CD14-positive monocyte (primary cell): ENCODE data around the gene ZNF850. TPM values are rescaled to one million over a fixed set of nuclear protein-coding genes. Genes with fewer than 3 reads are reported as not detected.
A peak's percentile ranks its signal among the peaks of the same experiment; 100 is the strongest.

Experiments used
- DNase-seq, 3 donors: peaks; one replicate each; pipeline ENCODE4 v3.0.0-alpha.2; 2011 to 2022
- H2AFZ ChIP-seq: 2 replicates; pipeline ENCODE4 v1.6.0; 2012; ENCODE audit warnings: mild to moderate bottlenecking, low read depth, low read length, inconsistent platforms; ENCODE audit not compliant: insufficient read depth, poor library complexity, severe bottlenecking
- H3K27ac ChIP-seq, 2 donors: 1 replicate in 1 of 2; 2 replicates in 1 of 2; pipeline ENCODE4 v1.5.1; 2012 to 2013; ENCODE audit warnings: low read length in 2 of 2, control low read depth in 1 of 2, inconsistent platforms in 1 of 2, low read depth in 1 of 2, mild to moderate bottlenecking in 1 of 2
- H3K27me3 ChIP-seq, 2 donors: one replicate each; pipeline versions ENCODE4 v1.6.0 to v1.6.1; 2011 to 2013; ENCODE audit warnings: low read length in 2 of 2; ENCODE audit not compliant: control insufficient read depth in 2 of 2, insufficient read depth in 2 of 2
- H3K36me3 ChIP-seq, 2 donors: replicated peaks in 1 of 2; 1 replicate in 1 of 2; 2 replicates in 1 of 2; pipeline versions ENCODE4 v1.5.1 to v1.6.1; 2012 to 2013; ENCODE audit warnings: low read length in 2 of 2, control low read depth in 1 of 2, inconsistent platforms in 1 of 2, mild to moderate bottlenecking in 1 of 2; ENCODE audit not compliant: insufficient read depth in 2 of 2, control insufficient read depth in 1 of 2
- H3K4me1 ChIP-seq, 2 donors: 1 replicate in 1 of 2; 2 replicates in 1 of 2; pipeline versions ENCODE4 v1.5.1 to v1.6.1; 2012 to 2013; ENCODE audit warnings: low read length in 2 of 2, control low read depth in 1 of 2, inconsistent platforms in 1 of 2, mild to moderate bottlenecking in 1 of 2, moderate library complexity in 1 of 2; ENCODE audit not compliant: insufficient read depth in 2 of 2, control insufficient read depth in 1 of 2
- H3K4me2 ChIP-seq: replicated peaks from 2 replicates; pipeline ENCODE3; 2012; ENCODE audit warnings: low read length, moderate library complexity, mild to moderate bottlenecking; ENCODE audit not compliant: poor library complexity, severe bottlenecking; ENCODE audit errors: extremely low read depth
- H3K4me3 ChIP-seq, 3 experiments: fragments of 200-600 bp in 1 of 3; sonication (generic) in 1 of 3; replicated peaks in 1 of 3; 1 replicate in 2 of 3; 2 replicates in 1 of 3; pipeline ENCODE4 v1.5.1; 2011 to 2013; ENCODE audit warnings: low read length in 3 of 3, mild to moderate bottlenecking in 3 of 3, control low read depth in 2 of 3, low read depth in 2 of 3, inconsistent platforms in 1 of 3, moderate library complexity in 1 of 3
- H3K79me2 ChIP-seq: 2 replicates; pipeline ENCODE4 v1.6.0; 2012; ENCODE audit warnings: mild to moderate bottlenecking, control low read depth, inconsistent platforms, low read length, moderate library complexity; ENCODE audit not compliant: insufficient read depth
- H3K9ac ChIP-seq: 2 replicates; pipeline ENCODE4 v1.6.0; 2017; ENCODE audit warnings: low read length, mild to moderate bottlenecking; ENCODE audit not compliant: insufficient read depth, poor library complexity, severe bottlenecking
- H3K9me3 ChIP-seq, 2 donors: replicated peaks in 1 of 2; 1 replicate in 1 of 2; 2 replicates in 1 of 2; pipeline versions ENCODE4 v1.5.1 to v1.6.1; 2012 to 2013; ENCODE audit warnings: low read length in 2 of 2, control low read depth in 1 of 2; ENCODE audit not compliant: control insufficient read depth in 1 of 2, insufficient read depth in 1 of 2
- H4K20me1 ChIP-seq: 2 replicates; pipeline ENCODE4 v1.6.0; 2012; ENCODE audit warnings: mild to moderate bottlenecking, low read length, control low read depth, moderate library complexity; ENCODE audit not compliant: insufficient read depth
- H3K27ac Mint-ChIP-seq, 7 donors: one replicate each; pipeline ENCODE4 v1.8.0; 2020; ENCODE audit warnings: mild to moderate bottlenecking in 7 of 7, mixed read lengths in 7 of 7, moderate library complexity in 6 of 7, inconsistent platforms in 2 of 7
- H3K27me3 Mint-ChIP-seq, 3 donors: one replicate each; pipeline ENCODE4 v1.8.0; 2021 to 2022; ENCODE audit warnings: low read depth in 3 of 3, mild to moderate bottlenecking in 3 of 3, mixed read lengths in 3 of 3, moderate library complexity in 3 of 3, inconsistent platforms in 1 of 3
- H3K36me3 Mint-ChIP-seq, 2 donors: one replicate each; pipeline ENCODE4 v1.8.0; 2020; ENCODE audit warnings: mixed read lengths in 2 of 2, inconsistent platforms in 1 of 2, mild to moderate bottlenecking in 1 of 2
- H3K4me1 Mint-ChIP-seq: one replicate; pipeline ENCODE4 v1.8.0; 2020; ENCODE audit warnings: mild to moderate bottlenecking, mixed read lengths
- H3K4me3 Mint-ChIP-seq, 2 donors: one replicate each; pipeline ENCODE4 v1.8.0; 2020; ENCODE audit warnings: mild to moderate bottlenecking in 2 of 2, mixed read lengths in 2 of 2, moderate library complexity in 1 of 2
- H3K9me3 Mint-ChIP-seq, 7 donors: one replicate each; pipeline ENCODE4 v1.8.0; 2020 to 2022; ENCODE audit warnings: mixed read lengths in 7 of 7, mild to moderate bottlenecking in 6 of 7, moderate library complexity in 6 of 7, inconsistent platforms in 2 of 7
- CTCF ChIP-seq: fragments of 200-600 bp; IDR thresholded peaks from one replicate; pipeline ENCODE4 v1.8.0; 2022; ENCODE audit warnings: antibody characterized with exemption, mild to moderate bottlenecking
- WGBS: methylation state at CpG from one replicate; pipeline ENCODE4 v1.1.5; 2013; ENCODE audit warnings: missing lambda C conversion rate; ENCODE audit not compliant: insufficient coverage; 5-methylcytosine and 5-hydroxymethylcytosine counted together
- intact Hi-C, 2 donors: fragments of 100-400 bp; cut with micrococcal nuclease; formaldehyde crosslinking; loops; one replicate each; pipeline versions ENCODE4 v1.15.0 to v1.15.1; 2023
- polyA plus RNA-seq, 3 donors: library from polyadenylated mRNA; depleted of rRNA in 1 of 3; unstranded in 2 of 3; stranded (reverse) in 1 of 3; fragments of 300-500 nt in 2 of 3; fragments of >200 nt in 1 of 3; fragmentation: Illumina TruSeq in 2 of 3; gene quantifications; 1 replicate in 2 of 3; 2 replicates in 1 of 3; pipeline ENCODE4 v1.2.3, GENCODE V29; 2012 to 2021

ZNF850 gene
- polyA plus RNA-seq, 3 donors, result 0.02 to 0.15 (median 0.08) TPM

DNA sequence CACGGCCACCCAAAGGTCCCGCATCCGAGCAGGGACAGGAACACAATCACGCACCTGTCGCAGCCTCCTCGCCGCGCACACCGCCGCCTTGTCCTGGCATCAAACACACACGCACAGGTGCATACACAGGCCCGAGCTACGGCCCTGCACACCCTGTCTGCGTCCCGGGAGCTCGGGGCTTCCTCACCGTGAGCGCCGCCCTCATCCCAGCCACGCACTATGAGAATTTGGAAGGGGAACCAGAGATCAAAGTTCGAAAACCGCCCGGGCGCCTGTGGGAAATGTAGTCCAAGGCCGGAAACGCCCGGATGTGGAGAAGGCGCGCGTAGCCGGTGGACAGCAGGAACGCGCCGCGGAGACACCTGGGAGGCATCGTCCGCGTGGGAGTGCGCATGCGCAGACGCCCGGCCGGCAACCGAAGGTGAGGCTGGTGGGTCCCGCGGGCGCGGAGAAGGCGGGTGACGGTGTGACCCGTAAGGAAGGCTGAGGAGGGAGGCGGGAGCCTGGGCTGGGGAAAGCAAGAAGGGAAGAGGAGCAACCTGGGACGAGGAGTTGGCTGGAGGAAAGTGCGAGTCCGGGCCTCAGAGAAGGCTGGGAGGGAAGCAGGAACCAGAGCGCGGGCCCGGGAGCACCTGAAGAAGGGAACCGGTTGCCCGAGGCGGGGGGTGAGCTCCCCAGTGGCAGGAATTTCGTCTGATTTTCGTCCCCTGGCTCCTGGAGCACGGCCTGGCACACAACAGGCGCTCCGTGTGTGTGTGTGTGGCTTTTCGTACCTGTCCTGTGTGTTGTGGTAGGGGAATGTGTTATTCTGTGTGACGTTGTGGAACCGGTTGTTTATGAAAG lies 85.2 kb downstream of the ZNF850 start, which contains the start of gene ZNF567:
Gene ZNF567 (plus strand): TSS at position 399 of the 843 bp plus-strand sequence. CDS start 7,256 bp downstream, outside the sequence.
- Mint-ChIP-seq H3K4me3 (peak within 1 kb of the TSS; percentile 96 to 99), H3K27me3 (peaks cover 0 to 1% (median 0%) of the 10 kb centered on the region in 3 donors), H3K36me3 (peaks cover 39 to 50% of the 10 kb centered on the region in 2 donors), H3K4me1 (peaks cover 24% of the 10 kb centered on the region), H3K27ac (peak within 1 kb of the TSS; percentile 66 to 90 (median 83)), H3K9me3 (peaks cover 30 to 69% (median 56%) of the 10 kb centered on the region in 7 donors)
- TF ChIP-seq CTCF, result no peak
- Histone ChIP-seq H3K9ac (peak within 1 kb of the TSS; percentile 71), H2AFZ (peak within 1 kb of the TSS; percentile 90), H3K4me1 (peaks cover 15 to 23% of the 10 kb centered on the region in 2 donors), H3K79me2 (peaks cover 13% of the 10 kb centered on the region), H3K36me3 (peaks cover 19 to 49% of the 10 kb centered on the region in 2 donors), H3K27ac (peak within 1 kb of the TSS; percentile 13 to 77), H4K20me1 (no peaks in the 10 kb centered on the region), H3K9me3 (peaks cover 41 to 65% of the 10 kb centered on the region in 2 donors), H3K4me3 (peak within 1 kb of the TSS; percentile 35 to 92 (median 63)), H3K27me3 (no peaks in the 10 kb centered on the region), H3K4me2 (peak within 1 kb of the TSS; percentile 88)
- WGBS, result under 1% methylated on average over 69 of the region's 69 CpGs
- DNase-seq, result peak; percentile 88 to 90 (median 89)
- intact Hi-C loops, result loop anchor here (5.0 to 10.0 kb wide), 7 partner anchors 85 to 777 kb away; partner anchors contain the start of genes ZNF345 (in 2 of the 2), OVOL3 (in 1 of the 2), POLR2I (in 1 of the 2) and TBCB (in 1 of the 2)
